Aorta (tissue), 5 donors: Measurements from ENCODE around the gene UEVLD. TPM values are rescaled to one million over a fixed set of nuclear protein-coding genes. Genes with fewer than 3 reads are reported as not detected.

Experiments
- ATAC-seq: fragments of 200-7000 bp; cut with Tn5 transposase; one replicate; pipeline ENCODE4 v1.9.1; 2022; ENCODE audit warnings: moderate library complexity; ENCODE audit not compliant: low FRiP score
- DNase-seq, 2 donors: peaks; one replicate each; pipeline ENCODE4 v3.0.0-alpha.2; 2020
- H3K27ac ChIP-seq, 2 donors: one replicate each; pipeline ENCODE4 v1.5.1; 2013; ENCODE audit warnings: low read length in 2 of 2, mild to moderate bottlenecking in 2 of 2, moderate library complexity in 2 of 2, control low read depth in 1 of 2, inconsistent platforms in 1 of 2, low read depth in 1 of 2
- H3K27me3 ChIP-seq, 2 donors: one replicate each; pipeline ENCODE4 v1.6.1; 2013; ENCODE audit warnings: control low read depth in 1 of 2, low read length in 1 of 2, mild to moderate bottlenecking in 1 of 2, moderate library complexity in 1 of 2; ENCODE audit not compliant: insufficient read depth in 2 of 2, control insufficient read depth in 1 of 2
- H3K36me3 ChIP-seq, 2 donors: one replicate each; pipeline ENCODE4 v1.6.1; 2013; ENCODE audit warnings: control low read depth in 1 of 2, low read length in 1 of 2, mild to moderate bottlenecking in 1 of 2; ENCODE audit not compliant: insufficient read depth in 2 of 2, control insufficient read depth in 1 of 2
- H3K4me1 ChIP-seq, 2 donors: one replicate each; pipeline ENCODE4 v1.6.1; 2013; ENCODE audit warnings: low read length in 2 of 2, control low read depth in 1 of 2, mild to moderate bottlenecking in 1 of 2, moderate library complexity in 1 of 2; ENCODE audit not compliant: insufficient read depth in 2 of 2, control insufficient read depth in 1 of 2
- H3K4me3 ChIP-seq, 2 donors: one replicate each; pipeline ENCODE4 v1.5.1; 2013; ENCODE audit warnings: low read length in 2 of 2, control low read depth in 1 of 2, mild to moderate bottlenecking in 1 of 2
- H3K9me3 ChIP-seq: one replicate; pipeline ENCODE4 v1.6.1; 2013; ENCODE audit warnings: mild to moderate bottlenecking, low read length; ENCODE audit not compliant: control insufficient read depth
- WGBS, 2 donors: extraction: QIAGEN DNeasy Blood & Tissue Kit; methylation state at CpG; one replicate each; pipeline ENCODE4 v1.1.7; 2013; 5-methylcytosine and 5-hydroxymethylcytosine counted together
- intact Hi-C, 2 donors: fragments of 100-400 bp; cut with DNase I; formaldehyde crosslinking; loops; one replicate each; pipeline versions ENCODE4 v1.14.2 to v1.15.0; 2022
- polyA plus RNA-seq, 2 donors: library from polyadenylated mRNA; stranded (reverse); fragments of 200-250 nt; gene quantifications; one replicate each; pipeline ENCODE4 v1.2.3, GENCODE V29; 2013
- total RNA-seq, 2 donors: library from RNA; stranded (reverse); fragmentation: NEBNext Ultra II Directional; extraction: Animal tissue kit (Norgen Biotek cat#: 25700); gene quantifications; one replicate each; pipeline ENCODE4 v1.2.1, GENCODE V29; 2021
- donor health status: healthy with polysubstance abuse.
- donor health status: Bipolar disorder and iron deficiency.
- donor health status: DM: no; HTN: no; CAD: no.
- donor health status: DM: no; HTN: no; CAD: no.
- donor health status: DM: yes; HTN: yes; CAD: no.

The UEVLD gene
- total and polyA plus RNA-seq, 4 donors = 11.4 to 25.2 (median 20.5) TPM

DNA sequence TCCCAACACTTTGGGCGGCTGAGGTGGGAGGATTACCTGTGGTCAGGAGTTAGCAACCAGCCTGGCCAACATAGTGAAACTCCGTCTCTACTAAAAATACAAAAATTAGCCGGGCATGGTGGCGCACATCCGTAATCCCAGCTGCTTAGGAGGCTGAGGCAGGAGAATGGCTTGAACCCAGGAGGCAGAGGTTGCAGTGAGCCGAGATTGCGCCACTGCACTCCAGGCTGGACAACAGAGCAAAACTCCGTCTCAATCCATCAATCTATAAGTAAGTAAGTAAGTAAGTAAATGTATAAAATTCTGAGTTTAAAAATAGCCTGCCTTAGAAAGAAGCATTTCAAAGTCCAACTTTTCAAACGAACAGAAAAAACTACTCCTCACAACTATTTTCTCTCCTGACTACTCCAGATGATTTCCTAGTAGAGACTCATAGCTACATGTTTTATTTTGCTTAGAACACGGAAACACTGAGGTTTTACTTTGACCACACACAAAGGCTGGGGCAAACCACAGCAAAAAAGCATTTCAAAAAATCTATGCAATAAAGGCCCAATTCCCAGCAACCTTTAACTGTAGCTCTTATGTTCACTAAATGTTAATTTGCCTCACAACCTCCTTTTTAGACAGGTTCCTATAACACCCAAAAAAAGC lies 29.3 kb upstream of the UEVLD start:
- Histone ChIP-seq H3K9me3 (no peaks in the 10 kb centered on the region), H3K4me3 (peak overlapping the region in 1 of 2 donors; percentile 55), H3K4me1 (peaks cover 0 to 1% of the 10 kb centered on the region in 2 donors), H3K27ac (peak overlapping the region; percentile 46 to 54), H3K27me3 (no peaks in the 10 kb centered on the region), H3K36me3 (no peaks in the 10 kb centered on the region)
- intact Hi-C loops = loop anchor here in 1 of 2 donors (10.0 kb wide), 1 partner anchor 293 kb away; the partner anchor contains the start of genes GTF2H1 and HPS5
- WGBS, 2 donors = 26 to 47% methylated on average over 10 of the region's 10 CpGs
- no peak for DNase-seq
- peak; percentile 68 for ATAC-seq

DNA sequence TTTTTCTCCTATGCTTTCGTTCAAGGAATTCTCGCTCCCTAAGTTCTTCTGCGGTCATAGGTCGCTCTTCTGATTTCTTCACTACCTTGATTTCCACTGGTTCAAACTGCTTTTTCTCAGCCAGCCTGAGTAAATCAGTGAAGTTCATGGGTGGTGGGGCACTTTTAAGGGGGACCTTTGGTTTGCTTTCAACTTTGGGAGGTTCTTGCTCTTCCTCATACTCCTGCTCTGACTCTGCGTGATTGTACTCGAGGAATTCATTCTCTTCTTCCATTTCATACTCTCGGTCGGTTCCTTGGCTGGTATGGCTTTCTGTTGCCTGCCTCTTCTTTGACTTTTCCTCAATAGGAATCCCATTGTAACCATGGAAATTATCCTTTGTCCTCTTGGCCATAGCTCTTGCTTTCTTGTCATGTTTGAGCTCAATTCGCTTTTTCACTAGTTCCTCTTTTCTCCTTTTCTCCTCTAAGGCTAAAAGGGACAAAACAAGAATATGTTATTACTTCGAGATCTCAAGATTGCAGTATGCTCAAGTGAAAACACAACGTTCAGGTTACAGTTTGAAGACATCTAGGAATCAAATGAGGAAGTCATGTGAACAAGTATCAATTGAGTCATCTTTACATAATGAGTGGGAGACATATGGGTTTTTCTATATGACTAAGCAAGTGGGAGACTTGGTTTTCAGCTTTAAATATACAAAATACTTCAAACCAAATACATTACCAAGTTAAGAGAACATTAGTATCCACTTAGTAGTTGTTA lies 27.3 kb upstream of the UEVLD start:
- no peak overlapping the region for H3K4me3 ChIP-seq
- intact Hi-C loops = loop anchor here in 1 of 2 donors (10.0 kb wide), 1 partner anchor 291 kb away; the partner anchor contains the start of genes GTF2H1 and HPS5
- no peaks in the 10 kb centered on the region for H3K27me3 ChIP-seq
- no peaks in the 10 kb centered on the region for H3K9me3 ChIP-seq
- H3K27ac ChIP-seq = no peak overlapping the region
- WGBS, 2 donors = 93% methylated on average over 11 of the region's 11 CpGs
- peaks cover 0 to 1% of the 10 kb centered on the region in 2 donors for H3K4me1 ChIP-seq
- ATAC-seq = no peak
- peaks cover 0 to under 1% of the 10 kb centered on the region in 2 donors for H3K36me3 ChIP-seq
- no peak for DNase-seq

DNA sequence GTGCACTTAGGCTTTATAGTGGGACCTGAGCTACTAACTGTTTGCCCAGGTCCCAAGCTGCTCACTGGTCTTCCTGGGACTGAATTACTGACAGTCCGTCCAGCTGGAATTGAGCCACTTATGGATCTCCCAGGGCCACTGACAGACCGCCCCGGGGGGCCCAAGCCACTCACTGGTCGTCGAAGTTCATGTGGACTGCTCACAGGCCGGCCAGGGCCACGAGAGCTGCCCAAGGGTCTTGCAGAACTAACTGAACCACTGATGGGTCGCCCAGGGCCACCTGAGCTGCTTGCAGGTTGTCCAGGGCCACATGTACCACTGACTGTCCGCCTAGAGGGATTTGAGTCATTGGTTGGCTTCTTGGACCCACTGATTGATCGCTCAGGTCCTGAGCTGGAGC lies 26.1 kb upstream of the UEVLD start:
- Histone ChIP-seq H3K9me3 (no peaks in the 10 kb centered on the region), H3K4me1 (peaks cover 0 to 1% of the 10 kb centered on the region in 2 donors), H3K36me3 (peaks cover 0 to 3% of the 10 kb centered on the region in 2 donors), H3K27ac (no peak overlapping the region), H3K4me3 (no peak overlapping the region), H3K27me3 (no peaks in the 10 kb centered on the region)
- WGBS, 2 donors = 94 to 97% methylated on average over 10 of the region's 10 CpGs
- intact Hi-C loops = loop anchor here in 1 of 2 donors (10.0 kb wide), 1 partner anchor 290 kb away; the partner anchor contains the start of genes GTF2H1 and HPS5
- ATAC-seq (no peak), DNase-seq (no peak)

DNA sequence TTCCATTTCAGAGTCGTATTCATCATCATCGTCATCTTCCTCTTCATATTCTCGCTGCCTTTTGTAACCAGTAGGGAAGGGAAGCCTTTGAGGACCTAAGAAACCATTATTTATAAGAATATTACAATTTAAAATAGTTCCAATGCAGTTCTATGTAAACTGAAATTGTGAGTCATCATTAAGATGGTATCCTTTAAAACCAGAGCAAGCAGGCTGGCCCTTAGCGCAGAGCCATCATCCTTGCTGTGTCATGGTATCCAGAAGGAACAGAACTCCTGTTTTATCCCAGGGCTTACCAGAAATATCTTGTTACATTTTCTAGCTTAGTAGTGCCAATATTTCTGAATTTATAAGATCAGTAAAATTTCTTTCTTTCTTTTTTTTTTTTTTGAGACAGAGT lies 23.9 kb upstream of the UEVLD start:
- ATAC-seq (no peak), DNase-seq (no peak)
- no peaks in the 10 kb centered on the region for H3K9me3 ChIP-seq
- no peak overlapping the region for H3K4me3 ChIP-seq
- H3K27ac ChIP-seq = no peak overlapping the region
- no peaks in the 10 kb centered on the region for H3K4me1 ChIP-seq
- intact Hi-C loops = loop anchor here in 1 of 2 donors (10.0 kb wide), 1 partner anchor 288 kb away; the partner anchor contains the start of genes GTF2H1 and HPS5
- no peaks in the 10 kb centered on the region for H3K27me3 ChIP-seq
- WGBS, 2 donors = 84 to 96% methylated on average over 4 of the region's 4 CpGs
- peaks cover 0 to 6% of the 10 kb centered on the region in 2 donors for H3K36me3 ChIP-seq

DNA sequence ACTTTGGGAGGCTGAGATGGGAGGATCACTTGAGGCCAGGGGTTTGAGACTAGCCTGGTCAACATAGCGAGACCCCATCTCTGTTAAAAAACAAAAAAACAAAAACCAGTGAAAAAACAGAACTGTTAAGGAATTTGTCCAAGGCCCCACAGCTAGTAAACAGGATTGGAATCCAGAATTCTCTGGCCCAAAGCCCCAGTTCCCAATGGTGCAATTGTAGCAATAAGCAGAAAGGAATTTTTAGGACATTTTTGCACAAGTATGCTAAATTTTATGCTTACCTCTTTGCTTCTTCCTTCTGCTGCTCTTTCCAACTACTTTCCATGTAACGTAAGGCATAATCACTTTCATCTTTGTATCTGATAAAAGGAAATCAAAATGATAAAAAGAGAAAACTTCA lies 22.7 kb upstream of the UEVLD start:
- DNase-seq = no peak
- intact Hi-C loops = loop anchor here in 1 of 2 donors (10.0 kb wide), 1 partner anchor 286 kb away; the partner anchor contains the start of genes GTF2H1 and HPS5
- H3K27ac ChIP-seq = no peak overlapping the region
- 79 to 86% methylated on average over 2 of the region's 2 CpGs for WGBS, 2 donors
- H3K9me3 ChIP-seq = no peaks in the 10 kb centered on the region
- H3K4me1 ChIP-seq = no peaks in the 10 kb centered on the region
- ATAC-seq = no peak
- peaks cover 0 to 6% of the 10 kb centered on the region in 2 donors for H3K36me3 ChIP-seq
- H3K4me3 ChIP-seq = no peak overlapping the region
- H3K27me3 ChIP-seq = no peaks in the 10 kb centered on the region

DNA sequence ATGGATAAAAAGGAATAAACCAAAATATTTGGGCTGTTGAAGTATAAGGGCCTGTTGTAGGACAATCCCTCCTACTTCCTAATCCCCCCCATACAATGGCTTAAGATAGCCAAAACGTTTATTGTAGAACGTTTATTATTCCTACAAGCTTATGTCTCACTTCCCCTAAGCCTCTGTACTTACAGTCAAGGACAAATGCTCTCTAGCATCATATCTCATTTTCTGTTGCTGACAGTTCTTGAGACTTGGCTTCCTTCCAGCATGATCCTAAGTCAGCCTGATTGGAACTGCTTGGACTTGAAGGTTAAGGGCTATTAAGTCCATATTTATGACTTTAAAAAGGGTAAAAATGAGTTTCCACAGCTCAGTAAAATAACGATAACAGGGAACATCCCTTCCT lies 19.8 kb upstream of the UEVLD start:
- intact Hi-C loops = no loop called here
- H3K27ac ChIP-seq = no peak overlapping the region
- H3K4me3 ChIP-seq = no peak overlapping the region
- no peak for ATAC-seq
- no peaks in the 10 kb centered on the region for H3K9me3 ChIP-seq
- no peak for DNase-seq
- H3K27me3 ChIP-seq = no peaks in the 10 kb centered on the region
- peaks cover 0 to 9% of the 10 kb centered on the region in 2 donors for H3K36me3 ChIP-seq
- peaks cover 0 to 2% of the 10 kb centered on the region in 2 donors for H3K4me1 ChIP-seq
- WGBS, 2 donors = 40 to 48% methylated on average over 3 of the region's 3 CpGs

DNA sequence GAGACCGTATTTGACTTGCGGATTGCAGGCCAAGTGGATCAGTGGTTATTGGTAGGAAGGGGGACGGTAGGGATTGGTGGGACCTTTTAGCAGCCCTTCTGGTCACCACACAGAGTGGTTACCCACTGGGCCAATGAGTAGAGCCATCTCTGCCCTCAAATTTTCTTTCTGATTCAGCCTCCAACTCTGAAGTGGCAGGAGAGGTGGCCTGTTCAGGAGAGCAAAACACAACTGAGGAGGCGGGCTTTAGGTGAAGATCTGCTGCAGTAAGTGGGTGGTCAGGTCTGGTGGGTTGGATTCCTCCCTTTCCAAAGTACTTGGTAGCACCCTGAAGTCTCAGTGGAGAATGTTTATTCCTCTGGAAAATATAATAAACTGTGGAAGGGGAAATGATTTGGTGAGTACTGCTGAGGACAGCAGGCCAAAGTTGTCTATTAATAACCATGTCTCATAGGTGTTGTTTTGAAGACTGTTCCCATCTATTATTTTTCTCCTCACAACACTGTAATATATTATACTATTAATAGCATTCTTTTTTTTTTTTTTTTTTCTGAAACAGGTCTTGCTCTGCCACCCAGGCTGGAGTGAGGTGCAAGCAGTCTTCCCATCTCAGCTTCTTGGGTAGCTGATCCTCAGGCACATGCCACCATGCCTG lies 12.5 kb upstream of the UEVLD start:
- DNase-seq (no peak), ATAC-seq (no peak)
- no peaks in the 10 kb centered on the region for H3K9me3 ChIP-seq
- no peaks in the 10 kb centered on the region for H3K27me3 ChIP-seq
- intact Hi-C loops = no loop called here
- no peak overlapping the region for H3K4me3 ChIP-seq
- 92 to 96% methylated on average over 4 of the region's 4 CpGs for WGBS, 2 donors
- H3K36me3 ChIP-seq = peaks cover 0 to 3% of the 10 kb centered on the region in 2 donors
- peaks cover 0 to 1% of the 10 kb centered on the region in 2 donors for H3K4me1 ChIP-seq
- no peak overlapping the region for H3K27ac ChIP-seq

DNA sequence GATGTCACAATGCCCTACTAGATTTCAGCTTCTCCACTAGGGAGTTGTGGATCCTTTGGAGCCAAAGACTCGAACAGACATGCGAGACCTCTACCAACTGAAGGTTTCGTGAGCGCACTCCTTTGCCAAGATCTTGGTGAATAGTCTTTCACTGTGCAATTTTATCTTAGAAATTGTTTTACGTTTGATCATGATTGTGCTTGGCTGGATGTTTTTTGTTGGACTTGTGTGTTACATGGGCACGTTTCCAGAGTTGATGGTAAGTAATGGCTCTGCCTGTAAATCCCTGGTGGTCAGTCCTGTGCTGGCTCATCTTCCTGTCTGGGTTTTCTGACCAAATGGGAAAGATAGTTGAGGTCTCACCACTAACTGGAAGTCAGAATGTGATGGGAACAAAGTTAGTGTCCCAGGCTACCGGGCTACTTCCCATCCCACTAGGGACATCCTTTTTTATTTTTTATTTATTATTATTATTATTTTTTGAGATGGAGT lies 11.3 kb upstream of the UEVLD start, which contains the start of gene MISFA:
Gene MISFA (plus strand): TSS at position 51 of the 492 bp plus-strand sequence. CDS start 140 bp downstream, at position 191.
- intact Hi-C loops = no loop called here
- H3K27ac ChIP-seq = no peak within 1 kb of the TSS
- DNase-seq (no peak), ATAC-seq (no peak)
- no peak within 1 kb of the TSS for H3K4me3 ChIP-seq
- peaks cover 0 to 2% of the 10 kb centered on the region in 2 donors for H3K36me3 ChIP-seq
- no peaks in the 10 kb centered on the region for H3K4me1 ChIP-seq
- no peaks in the 10 kb centered on the region for H3K9me3 ChIP-seq
- H3K27me3 ChIP-seq = no peaks in the 10 kb centered on the region
- 80 to 83% methylated on average over 7 of the region's 7 CpGs for WGBS, 2 donors
